ENCODE data around the gene AGFG2. TPM values are rescaled to one million over a fixed set of nuclear protein-coding genes. Genes with fewer than 3 reads are reported as not detected.
"Not testable (repeated sequence)": the region's sequence is repeated elsewhere in the genome, so short reads cannot be mapped to it uniquely, and the experiment has no call there.

AGFG2 gene
- total RNA-seq, 1 donor from 2014 or later: 48.6 TPM

- no peak overlapping the region for H3K4me3 Mint-ChIP-seq (ENCODE audit: unreplicated experiment)
- H3K27ac Mint-ChIP-seq (ENCODE audit: unreplicated experiment): peak overlapping the region; percentile 81
- no peak for TF ChIP-seq CTCF (IDR thresholded peaks at IDR 0.05; ENCODE audit: unreplicated experiment)
- H3K36me3 Mint-ChIP-seq (ENCODE audit: low read depth, unreplicated experiment): peaks cover 12% of the 10 kb centered on the region
- H3K9me3 Mint-ChIP-seq (ENCODE audit: unreplicated experiment): no peaks in the 10 kb centered on the region
- DNase-seq (ENCODE audit: low spot score): no peak
- peaks cover 2% of the 10 kb centered on the region for H3K27me3 Mint-ChIP-seq (ENCODE audit: unreplicated experiment)
- peaks cover 71% of the 10 kb centered on the region for H3K4me1 Mint-ChIP-seq (ENCODE audit: unreplicated experiment)
These were observed 8.2 kb downstream of the AGFG2 start for GRCh38 chr7:100546926-100547800.

DNA sequence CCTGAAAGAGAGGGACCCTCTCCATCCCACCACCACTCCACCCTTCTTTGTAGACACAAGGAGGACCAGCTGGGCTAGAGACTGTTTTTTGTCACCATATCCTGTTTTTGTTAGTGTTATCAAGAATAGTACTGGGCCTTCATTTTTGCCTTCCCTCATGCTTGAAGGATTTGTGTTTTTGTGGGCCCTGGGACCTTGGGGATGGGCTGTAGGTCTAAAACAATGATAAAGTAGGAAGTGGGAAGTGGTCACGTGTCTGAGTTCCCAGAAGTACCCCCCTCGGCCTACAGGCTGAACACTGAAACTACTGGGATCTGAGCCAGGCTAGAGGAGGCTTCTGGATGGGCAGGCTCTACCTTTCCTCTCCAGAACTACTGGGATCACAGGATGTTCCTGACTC, 8.9 kb downstream of the AGFG2 start:
- Mint-ChIP-seq H3K36me3 (ENCODE audit: low read depth, unreplicated experiment) (peaks cover 14% of the 10 kb centered on the region), H3K4me3 (ENCODE audit: unreplicated experiment) (peak overlapping the region; percentile 37), H3K27me3 (ENCODE audit: unreplicated experiment) (peaks cover 2% of the 10 kb centered on the region), H3K4me1 (ENCODE audit: unreplicated experiment) (peaks cover 67% of the 10 kb centered on the region), H3K27ac (ENCODE audit: unreplicated experiment) (peak overlapping the region; percentile 81), H3K9me3 (ENCODE audit: unreplicated experiment) (no peaks in the 10 kb centered on the region)
- no peak for TF ChIP-seq CTCF (IDR thresholded peaks at IDR 0.05; ENCODE audit: unreplicated experiment)
- no peak for DNase-seq (ENCODE audit: low spot score)

GRCh38 chr7:100548446-100548845, 9.4 kb downstream of the AGFG2 start:
- Mint-ChIP-seq H3K36me3 (ENCODE audit: low read depth, unreplicated experiment) (peaks cover 18% of the 10 kb centered on the region), H3K4me3 (ENCODE audit: unreplicated experiment) (peak overlapping the region; percentile 33), H3K27ac (ENCODE audit: unreplicated experiment) (peak overlapping the region; percentile 89), H3K4me1 (ENCODE audit: unreplicated experiment) (peaks cover 64% of the 10 kb centered on the region)
- H3K9me3 Mint-ChIP-seq (ENCODE audit: unreplicated experiment); H3K27me3 Mint-ChIP-seq (ENCODE audit: unreplicated experiment); DNase-seq (ENCODE audit: low spot score): not testable (repeated sequence)

- no peak overlapping the region for H3K27ac Mint-ChIP-seq (ENCODE audit: unreplicated experiment)
- peak overlapping the region; percentile 47 for H3K4me3 Mint-ChIP-seq (ENCODE audit: unreplicated experiment)
- peaks cover 25% of the 10 kb centered on the region for H3K4me1 Mint-ChIP-seq (ENCODE audit: unreplicated experiment)
- TF ChIP-seq CTCF (IDR thresholded peaks at IDR 0.05; ENCODE audit: unreplicated experiment): no peak
- H3K9me3 Mint-ChIP-seq (ENCODE audit: unreplicated experiment): no peaks in the 10 kb centered on the region
- H3K36me3 Mint-ChIP-seq (ENCODE audit: low read depth, unreplicated experiment): peaks cover 34% of the 10 kb centered on the region
- H3K27me3 Mint-ChIP-seq (ENCODE audit: unreplicated experiment): no peaks in the 10 kb centered on the region
- no peak for DNase-seq (ENCODE audit: low spot score)
These were observed 13.5 kb downstream of the AGFG2 start for GRCh38 chr7:100552532-100552931.

DNA sequence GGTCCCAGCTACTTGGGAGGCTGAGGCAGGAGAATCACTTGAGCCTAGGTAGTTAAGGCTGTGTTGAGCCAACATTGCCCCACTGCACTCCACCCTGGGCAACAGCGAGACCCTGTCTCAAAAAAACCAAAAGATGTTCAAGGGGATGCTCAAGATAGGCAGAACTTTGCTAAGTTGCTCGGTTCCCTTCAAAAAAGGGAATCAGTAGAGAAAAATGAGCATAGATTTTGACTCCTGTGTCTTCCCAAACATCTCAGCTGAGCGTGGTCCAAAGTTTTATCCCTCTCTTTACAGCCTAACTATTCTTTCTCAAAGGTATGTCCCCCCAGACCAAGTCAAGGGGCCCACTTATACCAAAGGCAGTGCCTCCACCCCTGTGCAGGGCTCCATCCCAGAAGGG, 14.0 kb downstream of the AGFG2 start:
- no peaks in the 10 kb centered on the region for H3K9me3 Mint-ChIP-seq (ENCODE audit: unreplicated experiment)
- H3K36me3 Mint-ChIP-seq (ENCODE audit: low read depth, unreplicated experiment): peaks cover 34% of the 10 kb centered on the region
- no peak overlapping the region for H3K27ac Mint-ChIP-seq (ENCODE audit: unreplicated experiment)
- H3K4me1 Mint-ChIP-seq (ENCODE audit: unreplicated experiment): peaks cover 22% of the 10 kb centered on the region
- no peak overlapping the region for H3K4me3 Mint-ChIP-seq (ENCODE audit: unreplicated experiment)
- no peaks in the 10 kb centered on the region for H3K27me3 Mint-ChIP-seq (ENCODE audit: unreplicated experiment)
- TF ChIP-seq CTCF (IDR thresholded peaks at IDR 0.05; ENCODE audit: unreplicated experiment): no peak
- no peak for DNase-seq (ENCODE audit: low spot score)
